ENCODE data around the gene FAM174C. TPM values are rescaled to one million over a fixed set of nuclear protein-coding genes. Genes with fewer than 3 reads are reported as not detected.
A peak's percentile ranks its signal among the peaks of the same experiment; 100 is the strongest.

Gene FAM174C
- total RNA-seq, 4 donors from 2014 or later: 14.2 to 42.2 (median 21.8) TPM

GRCh38 chr19:1256646-1257474 is 18.5 kb upstream of the FAM174C start:
- H3K27ac ChIP-seq: peak overlapping the region in 3 of 4 donors; percentile 55 to 100 (median 99)
- WGBS, 2 donors (ENCODE audit: low coverage in 1 of 2): 75 to 85% methylated on average over 10 to 28 of the region's 46 CpGs
- no peak overlapping the region for H3K4me3 ChIP-seq
- ATAC-seq: no peak
- H3K9me3 ChIP-seq: no peaks in the 10 kb centered on the region
- H3K4me1 ChIP-seq: peaks cover 0 to 98% (median 62%) of the 10 kb centered on the region in 3 donors
- peaks cover 3 to 50% of the 10 kb centered on the region in 2 donors for H3K36me3 ChIP-seq
- TF ChIP-seq EP300 (IDR thresholded peaks at IDR 0.05) (no peak), POLR2AphosphoS5 (IDR thresholded peaks at IDR 0.05) (peak; percentile 14)
- no peaks in the 10 kb centered on the region for H3K27me3 ChIP-seq

- H3K36me3 ChIP-seq: peaks cover 3 to 47% of the 10 kb centered on the region in 2 donors
- H3K9me3 ChIP-seq: no peaks in the 10 kb centered on the region
- TF ChIP-seq CTCF (IDR thresholded peaks at IDR 0.05): no peak
- no peak for TF ChIP-seq POLR2A (IDR thresholded peaks at IDR 0.05)
- TF ChIP-seq EP300 (IDR thresholded peaks at IDR 0.05): no peak
- TF ChIP-seq POLR2AphosphoS5 (IDR thresholded peaks at IDR 0.05): no peak
- no peak overlapping the region for H3K4me3 ChIP-seq
- WGBS, 2 donors (ENCODE audit: low coverage in 1 of 2): 43 to 100% methylated on average over 1 to 11 of the region's 23 CpGs
- peak overlapping the region in 3 of 4 donors; percentile 89 to 100 (median 99) for H3K27ac ChIP-seq
- no peaks in the 10 kb centered on the region for H3K27me3 ChIP-seq
- ATAC-seq: no peak
- H3K4me1 ChIP-seq: peaks cover 4 to 99% (median 68%) of the 10 kb centered on the region in 3 donors
These were observed 17.7 kb upstream of the FAM174C start for GRCh38 chr19:1257475-1258162.

GRCh38 chr19:1258163-1258492 is 17.2 kb upstream of the FAM174C start:
- TF ChIP-seq CTCF (IDR thresholded peaks at IDR 0.05) (no peak), POLR2AphosphoS5 (IDR thresholded peaks at IDR 0.05) (peak; percentile 3)
- Histone ChIP-seq H3K4me3 (no peak overlapping the region), H3K9me3 (no peaks in the 10 kb centered on the region), H3K27ac (peak overlapping the region in 3 of 4 donors; percentile 89 to 100 (median 99)), H3K36me3 (peaks cover 3 to 47% of the 10 kb centered on the region in 2 donors), H3K4me1 (peaks cover 4 to 99% (median 70%) of the 10 kb centered on the region in 3 donors), H3K27me3 (no peaks in the 10 kb centered on the region)
- 44 to 57% methylated on average over 4 to 7 of the region's 8 CpGs for WGBS, 2 donors (ENCODE audit: low coverage in 1 of 2)
- no peak for ATAC-seq

GRCh38 chr19:1258707-1259205 is 16.6 kb upstream of the FAM174C start:
- Histone ChIP-seq H3K36me3 (peaks cover 3 to 46% of the 10 kb centered on the region in 2 donors), H3K27me3 (no peaks in the 10 kb centered on the region), H3K27ac (peak overlapping the region; percentile 48 to 100 (median 94)), H3K4me1 (peaks cover 4 to 97% (median 67%) of the 10 kb centered on the region in 3 donors), H3K4me3 (peak overlapping the region in 1 of 2 donors; percentile 37), H3K9me3 (no peaks in the 10 kb centered on the region)
- ATAC-seq: no peak
- WGBS, 2 donors (ENCODE audit: low coverage in 1 of 2): 2 to 10% methylated on average over 7 to 15 of the region's 15 CpGs
- TF ChIP-seq CTCF (IDR thresholded peaks at IDR 0.05): peak in 1 of 4 experiments; percentile 12
- TF ChIP-seq POLR2AphosphoS5 (IDR thresholded peaks at IDR 0.05): no peak
- TF ChIP-seq EP300 (IDR thresholded peaks at IDR 0.05): no peak

GRCh38 chr19:1259206-1259875 is 16.0 kb upstream of the FAM174C start:
- 6 to 60% methylated on average over 3 to 4 of the region's 17 CpGs for WGBS, 2 donors (ENCODE audit: low coverage in 1 of 2)
- no peaks in the 10 kb centered on the region for H3K27me3 ChIP-seq
- TF ChIP-seq POLR2AphosphoS5 (IDR thresholded peaks at IDR 0.05): peak; percentile 62
- no peak for TF ChIP-seq CTCF (IDR thresholded peaks at IDR 0.05)
- no peak for TF ChIP-seq EP300 (IDR thresholded peaks at IDR 0.05)
- peak in 1 of 2 donors; percentile 43 for TF ChIP-seq POLR2A (IDR thresholded peaks at IDR 0.05)
- no peaks in the 10 kb centered on the region for H3K9me3 ChIP-seq
- peak overlapping the region; percentile 48 to 100 (median 94) for H3K27ac ChIP-seq
- ATAC-seq: peak; percentile 30
- H3K4me1 ChIP-seq: peaks cover 4 to 92% (median 62%) of the 10 kb centered on the region in 3 donors
- peaks cover 3 to 40% of the 10 kb centered on the region in 2 donors for H3K36me3 ChIP-seq
- peak overlapping the region in 1 of 2 donors; percentile 37 for H3K4me3 ChIP-seq
